Renal cortical epithelial cell (primary cell): Measurements from ENCODE around the gene DIPK1A. TPM values are rescaled to one million over a fixed set of nuclear protein-coding genes. Genes with fewer than 3 reads are reported as not detected.

ENCODE experiments used
- DNase-seq: peaks from one replicate; pipeline ENCODE4 v3.0.0-alpha.2; 2011; ENCODE audit warnings: low read depth
- total RNA-seq: library from RNA; depleted of rRNA; stranded (reverse); fragments of >200 nt; gene quantifications from 2 replicates; pipeline ENCODE4 v1.2.3, GENCODE V29; 2014

DIPK1A gene
- total RNA-seq, 1 donor from 2014 or later, result 7.1 TPM

- DNase-seq, result no peak
These were observed 83.5 kb downstream of the DIPK1A start for GRCh38 chr1:92877792-92878191.

DNA sequence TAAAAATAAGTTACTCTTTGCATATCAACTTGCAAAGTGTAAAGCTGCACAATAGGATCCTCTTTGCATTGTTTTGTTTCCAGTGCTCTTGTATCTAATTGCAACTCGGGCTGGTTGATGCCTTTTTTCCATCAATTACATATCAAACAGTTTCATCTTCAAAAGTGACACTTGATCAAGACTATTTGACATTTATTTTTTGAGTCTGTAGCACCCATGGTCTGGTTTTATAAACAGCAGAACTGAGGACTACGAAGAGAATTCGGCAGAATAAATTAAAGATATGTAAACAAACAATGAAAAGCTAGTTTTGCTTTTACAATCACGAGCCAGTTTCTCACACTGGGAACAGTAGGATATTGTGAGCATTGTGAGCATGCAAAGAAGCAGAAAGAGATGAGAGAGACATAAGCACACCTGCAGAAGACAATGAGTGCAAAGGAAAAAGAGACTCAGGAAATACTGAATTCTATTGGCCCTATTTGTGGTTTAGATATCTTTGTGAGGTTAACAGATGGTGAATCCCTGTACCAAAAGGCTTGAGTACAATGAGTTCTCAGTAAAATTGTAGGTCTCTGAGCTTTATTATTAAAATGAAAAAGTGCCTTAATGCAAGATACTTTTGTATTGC is 84.1 kb downstream of the DIPK1A start:
- DNase-seq, result no peak

DNA sequence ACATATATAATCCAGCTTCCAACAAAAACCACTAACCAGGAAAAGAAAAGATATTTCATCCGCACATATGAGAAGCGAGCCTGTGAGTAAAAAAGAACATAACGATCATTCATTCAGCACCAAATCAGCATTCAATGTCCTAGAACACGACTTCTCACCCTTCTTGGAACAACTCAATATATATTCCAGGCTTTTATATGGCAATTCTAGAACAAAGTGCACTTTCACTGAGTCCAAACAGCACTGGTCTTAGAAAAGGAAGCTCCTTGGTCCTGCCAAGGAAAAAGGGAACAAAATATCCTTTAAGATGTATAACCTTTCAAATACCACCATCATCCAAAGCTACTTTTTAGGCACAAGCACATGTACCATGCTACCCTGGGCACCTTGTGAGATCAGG is 84.9 kb downstream of the DIPK1A start:
- no peak for DNase-seq

- no peak for DNase-seq
These were observed 86.3 kb downstream of the DIPK1A start for GRCh38 chr1:92874987-92875386.

DNA sequence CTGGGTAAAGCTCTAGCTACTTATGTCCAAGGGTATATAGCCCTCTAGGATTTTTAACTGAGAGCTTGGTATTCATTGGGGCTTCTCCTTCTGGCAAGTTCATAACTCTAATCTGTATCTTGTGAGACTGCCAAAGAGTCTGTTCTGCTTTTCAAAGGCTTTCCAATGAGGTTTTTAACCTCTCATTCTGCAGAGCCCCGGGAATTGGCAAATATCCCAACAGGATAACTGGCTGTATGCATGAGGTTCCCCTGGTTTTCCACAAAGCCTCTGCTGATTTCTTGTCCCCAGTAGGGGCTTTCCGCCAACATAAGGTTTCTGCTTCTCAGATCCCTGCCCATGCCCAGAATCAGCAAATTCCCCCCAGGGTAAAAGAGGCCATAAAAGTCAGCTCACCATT is 88.5 kb downstream of the DIPK1A start:
- DNase-seq, result no peak

DNA sequence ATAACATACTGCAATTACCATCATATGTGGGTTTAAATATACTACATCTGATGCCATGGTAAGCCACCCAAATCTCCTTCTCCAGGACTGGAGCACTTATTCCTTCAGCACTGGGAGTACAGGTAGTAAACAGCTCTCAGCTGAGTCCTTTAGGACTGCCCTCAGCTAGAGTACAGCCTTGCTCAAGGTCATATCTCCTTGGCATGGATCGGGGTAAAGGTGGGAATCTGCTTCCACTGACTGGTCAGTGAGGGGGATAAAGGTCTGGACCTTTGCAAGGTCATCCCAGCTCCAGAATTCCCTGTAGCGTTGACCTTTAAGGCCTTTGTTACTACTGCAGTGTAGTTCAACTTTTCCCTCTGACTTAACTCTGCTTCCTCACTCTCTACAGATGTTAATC is 90.7 kb downstream of the DIPK1A start:
- no peak for DNase-seq

- no peak for DNase-seq
These were observed 97.1 kb downstream of the DIPK1A start for GRCh38 chr1:92864131-92864530.

- DNase-seq, result no peak
These were observed 98.7 kb downstream of the DIPK1A start for GRCh38 chr1:92862605-92863004.

- DNase-seq, result no peak
These were observed 101.7 kb downstream of the DIPK1A start for GRCh38 chr1:92859400-92860039.

GRCh38 chr1:92858564-92859399 is 102.5 kb downstream of the DIPK1A start:
- peak; percentile 80 for DNase-seq

DNA sequence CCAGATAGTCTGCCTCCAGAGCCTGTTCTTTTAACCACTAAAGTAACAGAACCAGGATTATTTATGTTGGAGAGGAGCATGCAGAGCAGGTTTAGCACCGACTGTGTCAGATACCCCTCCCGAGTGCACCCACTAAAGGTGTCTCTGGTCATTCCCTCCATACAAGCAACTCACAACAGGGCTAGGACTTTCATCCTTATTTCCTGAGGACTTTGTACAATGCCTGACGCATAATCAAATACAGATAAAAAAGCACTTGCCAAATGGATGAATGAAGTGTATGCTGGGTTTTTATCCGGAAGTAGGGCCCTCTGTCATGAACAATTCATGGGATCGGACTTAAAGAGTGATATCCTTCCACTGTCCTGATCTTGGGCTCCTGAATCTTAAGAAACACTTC is 103.4 kb downstream of the DIPK1A start:
- DNase-seq, result no peak

- DNase-seq, result no peak
These were observed 106.0 kb downstream of the DIPK1A start for GRCh38 chr1:92855236-92855635.

DNA sequence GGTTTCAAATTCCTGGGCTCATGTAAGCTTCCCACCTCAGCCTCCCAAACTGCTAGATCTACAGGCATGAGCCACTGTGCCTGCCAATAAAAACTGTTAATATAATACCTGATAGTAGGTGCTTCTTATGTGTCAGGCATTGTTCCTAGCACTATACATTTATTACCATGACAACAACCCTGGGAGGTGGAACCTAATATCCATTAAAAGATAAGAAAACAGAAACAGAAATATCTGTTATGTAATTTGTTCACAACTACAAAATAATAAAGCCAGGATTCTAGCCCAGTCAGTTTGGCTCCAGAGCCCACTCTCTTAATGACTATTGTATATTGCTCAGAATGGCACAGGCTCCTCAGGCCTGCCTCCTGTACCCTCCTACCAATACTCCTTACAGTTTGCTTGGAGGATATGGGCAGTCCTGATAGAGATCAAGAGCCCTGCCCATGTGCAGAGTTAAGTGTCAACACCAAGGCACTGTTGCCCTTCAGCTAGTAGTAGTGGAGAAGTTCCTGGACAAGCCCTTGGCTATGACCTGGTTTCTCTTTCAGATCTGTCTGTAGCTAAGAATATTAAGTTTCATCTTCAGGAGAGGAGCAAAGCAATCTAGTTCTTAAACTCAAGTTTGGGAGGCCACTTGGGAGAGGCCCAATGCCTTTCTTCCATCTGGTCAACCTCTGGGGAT is 107.0 kb downstream of the DIPK1A start:
- no peak for DNase-seq

- no peak for DNase-seq
These were observed 108.0 kb downstream of the DIPK1A start for GRCh38 chr1:92853299-92853698.

GRCh38 chr1:92851729-92852128 is 109.5 kb downstream of the DIPK1A start:
- no peak for DNase-seq

GRCh38 chr1:92850019-92850418 is 111.2 kb downstream of the DIPK1A start:
- no peak for DNase-seq

DNA sequence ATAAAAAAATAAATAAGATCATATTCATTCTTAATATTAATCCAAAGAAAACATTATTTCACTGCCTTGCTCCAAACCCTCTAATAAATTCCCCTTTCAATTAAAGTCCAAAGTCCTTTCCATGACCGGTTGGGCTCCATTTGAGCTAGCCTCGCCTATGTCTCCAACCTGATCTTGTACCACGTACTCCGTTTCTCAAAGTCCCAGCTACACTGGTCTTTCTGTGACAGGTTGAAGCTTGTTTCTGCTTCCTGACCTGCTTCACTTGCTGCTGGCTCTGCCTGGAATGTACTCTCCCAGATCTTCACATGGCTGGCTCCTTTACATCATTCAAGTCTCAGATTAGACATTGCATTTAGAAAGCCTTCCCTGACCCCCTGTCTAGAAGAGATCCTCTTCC is 113.1 kb downstream of the DIPK1A start:
- DNase-seq, result no peak

GRCh38 chr1:92845908-92846307 is 115.4 kb downstream of the DIPK1A start:
- DNase-seq, result no peak

DNA sequence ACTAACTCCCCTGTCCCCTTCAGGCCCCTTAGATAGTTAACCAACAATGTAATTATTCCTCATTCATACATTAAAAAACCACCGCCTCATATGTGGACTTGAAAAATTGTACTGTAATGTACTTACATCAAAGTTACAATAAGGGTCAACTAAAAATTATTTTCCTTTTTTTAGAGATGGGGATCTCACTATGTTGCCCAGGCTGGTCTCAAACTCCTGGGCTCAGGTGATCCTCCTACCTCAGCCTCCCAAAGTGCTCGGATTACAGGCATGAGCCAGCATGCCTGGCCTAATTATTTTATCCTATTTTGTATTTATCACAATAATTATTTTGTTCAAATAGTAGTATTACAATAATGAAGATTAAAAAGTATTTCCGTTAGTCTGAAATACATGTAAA is 116.8 kb downstream of the DIPK1A start:
- DNase-seq, result no peak

DNA sequence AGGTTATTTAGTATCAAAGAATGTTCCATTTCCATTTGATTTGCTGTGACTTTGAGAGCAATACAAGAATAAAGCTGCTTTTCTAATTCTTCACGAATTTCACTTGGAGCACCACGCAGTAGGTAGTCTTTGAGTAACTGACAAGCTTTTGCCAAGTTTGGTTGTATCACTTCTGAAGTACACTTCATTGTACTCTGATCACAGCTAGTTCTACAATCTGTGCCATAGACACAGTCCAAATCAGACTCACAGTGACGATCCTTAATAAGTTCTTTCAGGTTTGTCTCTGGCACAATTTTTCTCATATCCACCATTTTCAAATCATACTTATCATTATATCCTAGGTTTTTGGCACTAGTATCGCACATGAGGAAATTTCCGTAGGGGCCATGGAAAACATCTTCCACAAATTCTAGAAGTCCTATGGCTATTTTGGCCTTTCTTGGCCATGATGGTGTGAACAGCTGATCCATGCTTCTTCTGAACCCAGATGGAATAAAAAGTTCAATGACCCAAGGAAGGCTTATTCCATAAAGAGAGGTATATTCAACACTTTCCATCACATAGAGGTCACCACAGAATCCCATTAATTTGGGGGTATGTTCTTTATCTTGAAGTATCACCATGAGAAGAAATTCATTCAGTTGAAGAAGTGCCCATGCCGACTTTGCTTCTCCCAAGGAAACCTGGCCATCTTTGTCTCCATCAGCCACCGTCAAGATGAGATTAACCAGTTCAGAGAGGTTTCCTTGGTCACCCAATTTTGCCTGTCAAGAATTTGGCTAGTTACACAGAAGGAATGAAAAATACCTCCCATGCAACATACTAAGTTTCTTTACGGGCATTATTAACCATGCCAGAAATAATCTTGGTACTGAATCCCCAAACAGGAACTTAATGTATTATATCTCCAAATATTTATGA is 117.6 kb downstream of the DIPK1A start:
- DNase-seq, result no peak

DNA sequence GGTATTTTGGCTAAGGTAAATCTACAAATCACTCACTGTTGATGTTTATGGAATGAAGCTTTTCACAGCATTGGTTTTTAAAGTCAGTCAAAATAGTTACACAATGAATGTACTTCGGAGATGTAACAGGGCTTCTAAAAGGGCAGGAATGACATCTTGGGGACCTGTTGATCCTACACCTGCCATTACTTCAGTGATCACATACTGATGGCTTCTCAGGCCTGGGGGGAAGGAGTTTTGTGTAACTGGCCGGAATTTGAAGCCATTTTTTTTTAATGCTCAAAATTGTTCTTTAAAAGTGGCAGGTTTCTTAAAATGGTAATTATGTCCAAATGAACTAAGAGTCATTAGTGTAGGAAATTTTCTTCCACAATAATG is 118.2 kb downstream of the DIPK1A start:
- no peak for DNase-seq
